ENCODE measurements around the gene SERGEF. TPM values are rescaled to one million over a fixed set of nuclear protein-coding genes. Genes with fewer than 3 reads are reported as not detected.

The SERGEF gene
- total RNA-seq, 2 donors from 2014 or later, result 20.8 to 28.7 TPM

- TF ChIP-seq POLR2A (IDR thresholded peaks at IDR 0.05) (no peak), CTCF (IDR thresholded peaks at IDR 0.05) (no peak)
- ATAC-seq, result no peak
- Histone ChIP-seq H3K4me1 (peaks cover 15% of the 10 kb centered on the region), H3K36me3 (replicated peaks in 1 of 2; ENCODE audit: insufficient read depth in 1 of 2, low read depth in 2 of 2) (no peaks in the 10 kb centered on the region), H3K9me3 (no peaks in the 10 kb centered on the region), H3K4me3 (no peak overlapping the region), H3K27me3 (no peaks in the 10 kb centered on the region), H3K27ac (peak overlapping the region in 1 of 4 donors; percentile 87)
- intact Hi-C loops (cut with DNase I), result loop anchor here (10.0 kb wide), 1 partner anchor 83 kb away; no protein-coding TSS in a partner anchor
- no peak for DNase-seq
- WGBS, 2 donors, result 70 to 75% methylated on average over 8 of the region's 8 CpGs
Measured at GRCh38 chr11:18011633-18012032, 1.2 kb downstream of the SERGEF start.

GRCh38 chr11:18010977-18011586, 1.8 kb downstream of the SERGEF start:
- H3K9me3 ChIP-seq, result no peaks in the 10 kb centered on the region
- no peak for TF ChIP-seq POLR2A (IDR thresholded peaks at IDR 0.05)
- TF ChIP-seq CTCF (IDR thresholded peaks at IDR 0.05), result no peak
- no peaks in the 10 kb centered on the region for H3K27me3 ChIP-seq
- H3K27ac ChIP-seq, result no peak overlapping the region
- H3K4me3 ChIP-seq, result no peak overlapping the region
- 84 to 87% methylated on average over 10 of the region's 10 CpGs for WGBS, 2 donors
- no peak for ATAC-seq
- no peak for DNase-seq
- H3K4me1 ChIP-seq, result peaks cover 15% of the 10 kb centered on the region
- H3K36me3 ChIP-seq (replicated peaks in 1 of 2; ENCODE audit: insufficient read depth in 1 of 2, low read depth in 2 of 2), result no peaks in the 10 kb centered on the region
- intact Hi-C loops (cut with DNase I), result loop anchor here (10.0 kb wide), 1 partner anchor 84 kb away; no protein-coding TSS in a partner anchor

DNA sequence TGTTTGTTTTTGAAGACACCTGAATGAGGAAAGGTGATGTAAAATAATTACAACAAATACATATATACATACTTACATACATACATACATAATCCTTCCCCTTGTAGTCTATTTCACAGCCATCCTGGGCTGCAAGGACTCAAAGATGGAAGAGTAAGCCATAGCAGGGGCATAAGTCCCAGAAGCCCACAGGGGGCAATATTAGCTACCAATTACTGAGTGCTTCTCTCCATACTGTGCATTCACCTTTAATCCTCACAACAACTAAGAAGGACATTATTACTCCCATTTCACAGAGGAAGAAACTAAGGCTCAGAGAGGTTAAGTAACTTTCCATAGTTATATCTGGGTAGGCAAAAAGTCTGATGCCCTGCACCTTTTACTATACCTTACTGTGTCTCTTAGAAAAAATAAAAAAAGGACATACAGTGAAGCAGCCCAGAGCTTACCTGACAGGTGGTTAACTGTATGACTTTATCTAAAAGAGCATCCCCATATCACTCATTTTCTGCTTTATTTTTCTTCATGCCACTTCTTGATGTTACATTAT, 2.7 kb downstream of the SERGEF start:
- ATAC-seq, result no peak
- Histone ChIP-seq H3K4me3 (no peak overlapping the region), H3K36me3 (replicated peaks in 1 of 2; ENCODE audit: insufficient read depth in 1 of 2, low read depth in 2 of 2) (no peaks in the 10 kb centered on the region), H3K4me1 (peaks cover 15% of the 10 kb centered on the region), H3K9me3 (no peaks in the 10 kb centered on the region), H3K27me3 (no peaks in the 10 kb centered on the region), H3K27ac (no peak overlapping the region)
- intact Hi-C loops (cut with DNase I), result loop anchor here (10.0 kb wide), 1 partner anchor 85 kb away; no protein-coding TSS in a partner anchor
- no peak for DNase-seq
- TF ChIP-seq POLR2A (IDR thresholded peaks at IDR 0.05) (no peak), CTCF (IDR thresholded peaks at IDR 0.05) (no peak)

DNA sequence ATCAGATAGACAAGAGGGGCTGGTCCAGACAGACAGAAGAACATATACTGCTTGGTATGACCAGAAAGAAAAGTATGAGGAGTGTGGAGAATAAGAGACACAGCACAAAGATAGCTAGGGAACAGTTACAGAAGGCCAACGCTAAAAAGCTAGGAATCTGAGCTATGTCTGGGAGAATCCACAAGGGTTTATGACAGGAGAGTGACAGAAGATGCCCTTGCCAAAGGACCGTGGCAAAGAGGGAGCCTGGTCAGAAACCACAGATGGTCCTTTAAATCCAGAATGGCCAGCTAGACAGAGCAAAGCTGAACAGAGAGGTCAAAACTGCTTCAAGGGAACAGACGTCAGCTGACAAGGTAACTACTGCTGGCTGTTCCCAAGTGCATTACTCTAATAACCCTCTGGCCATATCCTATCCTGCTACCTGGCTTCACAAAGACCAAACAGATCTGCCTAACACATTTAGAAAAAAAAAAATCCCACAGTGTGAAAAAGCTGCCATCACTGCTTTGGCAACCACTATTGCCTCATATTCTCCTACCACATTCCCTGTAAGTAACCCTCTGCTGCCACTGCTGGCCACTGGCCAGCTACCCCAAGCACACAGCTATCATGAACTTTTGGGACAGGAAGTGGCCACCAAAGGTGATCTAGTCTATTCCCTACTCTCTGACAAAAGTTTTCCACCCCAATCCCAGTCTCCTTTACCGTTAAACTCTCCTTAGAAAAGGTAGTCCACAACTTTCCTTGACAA, 7.3 kb downstream of the SERGEF start:
- H3K4me3 ChIP-seq, result no peak overlapping the region
- TF ChIP-seq CTCF (IDR thresholded peaks at IDR 0.05), result no peak
- TF ChIP-seq POLR2A (IDR thresholded peaks at IDR 0.05), result no peak
- ATAC-seq (no peak), DNase-seq (no peak)
- no peaks in the 10 kb centered on the region for H3K9me3 ChIP-seq
- no peaks in the 10 kb centered on the region for H3K27me3 ChIP-seq
- H3K4me1 ChIP-seq, result no peaks in the 10 kb centered on the region
- peaks cover 0 to 4% of the 10 kb centered on the region in 2 donors for H3K36me3 ChIP-seq (replicated peaks in 1 of 2; ENCODE audit: insufficient read depth in 1 of 2, low read depth in 2 of 2)
- intact Hi-C loops (cut with DNase I), result no loop called here
- H3K27ac ChIP-seq, result no peak overlapping the region
- 77 to 80% methylated on average over 4 of the region's 4 CpGs for WGBS, 2 donors

Data from body of pancreas (tissue), 4 donors.